ENCODE results near the gene RNF157.

The RNF157 gene

GRCh38 chr17:76240461-76241203 lies at the start of gene RNF157:
Gene RNF157 (minus strand): TSS chr17:76240493. CDS start chr17:76240240, 253 bp downstream.
- peak; percentile 62 for DNase-seq (ENCODE audit: low read depth)

- DNase-seq (ENCODE audit: low read depth): no peak
Observed at GRCh38 chr17:76281573-76282371, 41.5 kb upstream of the RNF157 start.

GRCh38 chr17:76280650-76281049 lies 40.4 kb upstream of the RNF157 start:
- no peak for DNase-seq (ENCODE audit: low read depth)

DNA sequence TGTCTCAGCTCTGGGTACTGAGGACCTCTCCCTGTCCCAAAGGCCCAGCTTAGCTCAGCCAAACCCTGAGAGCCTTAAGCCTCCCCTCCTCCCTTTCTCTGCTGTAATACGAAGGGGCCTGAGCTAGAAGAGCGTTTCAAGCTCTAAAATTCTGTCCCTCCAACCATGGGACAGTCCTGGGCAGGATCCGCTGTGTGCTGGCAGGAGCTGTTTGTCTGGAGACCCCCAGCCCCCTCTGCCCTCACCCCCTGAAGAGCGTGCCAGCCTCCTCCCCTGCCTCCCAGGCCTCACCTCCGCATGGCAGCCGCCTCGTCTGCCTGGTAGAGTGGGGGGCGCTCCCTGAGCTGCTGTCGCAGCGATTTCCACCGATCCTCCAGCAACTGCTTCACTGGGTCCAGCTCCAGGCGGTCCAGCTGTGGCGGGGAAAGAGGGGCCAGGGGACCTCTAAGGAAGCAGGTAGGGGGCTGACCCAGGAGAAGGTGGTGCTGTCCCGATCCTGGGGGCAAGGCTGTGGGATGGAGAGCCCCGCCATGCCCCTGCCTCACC lies 39.5 kb upstream of the RNF157 start:
- no peak for DNase-seq (ENCODE audit: low read depth)

DNA sequence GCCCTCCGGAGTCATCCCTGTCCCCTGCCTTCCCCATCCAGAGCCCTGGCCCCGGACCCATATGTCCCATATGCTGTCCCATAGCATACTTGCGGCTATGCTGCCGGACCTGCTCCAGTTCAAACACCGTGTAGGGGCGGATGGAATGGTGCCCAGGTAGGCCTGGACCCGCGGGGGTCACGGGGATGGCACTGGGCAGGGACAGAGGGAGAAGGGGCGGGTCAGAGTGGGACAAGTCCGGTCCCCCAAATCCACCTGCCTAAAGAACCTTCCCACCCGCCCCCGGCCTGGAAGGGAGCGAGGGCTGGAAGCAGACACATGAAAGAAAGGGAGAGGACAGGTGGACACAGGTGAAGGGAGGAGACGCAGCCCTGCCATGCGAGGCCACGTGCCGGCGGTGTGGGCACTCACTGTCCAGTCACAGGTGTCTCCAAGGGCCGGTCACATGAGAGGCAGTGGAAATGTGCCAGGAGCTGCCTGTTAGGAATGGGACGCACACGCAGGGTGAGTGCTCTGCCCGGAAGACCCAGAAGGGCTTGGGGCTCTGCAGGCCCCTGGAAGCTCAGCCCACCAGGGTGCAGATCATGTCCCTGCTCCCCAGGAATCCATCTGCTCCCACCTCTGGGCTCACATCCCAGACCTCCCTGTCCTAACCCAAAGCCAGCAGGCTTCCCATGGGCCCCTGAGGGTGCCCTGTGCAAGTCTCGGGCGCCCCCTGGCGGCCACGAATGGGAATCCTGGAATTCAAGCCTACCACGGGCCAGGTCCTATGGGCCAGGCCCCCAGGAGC lies 38.9 kb upstream of the RNF157 start:
- DNase-seq (ENCODE audit: low read depth): peak; percentile 79

- DNase-seq (ENCODE audit: low read depth): no peak
Observed at GRCh38 chr17:76278268-76278908, 38.1 kb upstream of the RNF157 start.

GRCh38 chr17:76277300-76278267 lies 37.3 kb upstream of the RNF157 start:
- DNase-seq (ENCODE audit: low read depth): no peak

- peak; percentile 80 for DNase-seq (ENCODE audit: low read depth)
Observed at GRCh38 chr17:76276461-76277299, 36.4 kb upstream of the RNF157 start.

DNA sequence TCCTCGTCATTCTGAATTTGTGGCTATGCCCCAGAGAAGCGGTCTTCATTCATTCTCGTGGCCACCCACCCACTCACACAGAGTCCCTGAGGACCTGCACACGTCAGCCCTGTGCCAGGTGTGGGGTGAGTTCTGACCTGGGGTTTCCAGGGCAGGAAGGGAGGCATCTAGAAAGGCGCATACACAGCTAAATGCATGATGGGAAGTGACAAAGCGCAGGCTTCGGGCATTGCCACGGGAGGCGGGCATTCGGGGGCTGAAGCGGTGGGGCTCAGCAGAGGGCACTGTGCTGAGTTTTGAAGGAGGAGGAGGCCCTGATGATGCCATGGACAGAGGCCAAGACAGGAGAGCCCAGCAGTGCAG lies 35.8 kb upstream of the RNF157 start:
- no peak for DNase-seq (ENCODE audit: low read depth)

- no peak for DNase-seq (ENCODE audit: low read depth)
Observed at GRCh38 chr17:76275382-76276068, 35.2 kb upstream of the RNF157 start.

GRCh38 chr17:76274112-76274956 lies 34.0 kb upstream of the RNF157 start:
- no peak for DNase-seq (ENCODE audit: low read depth)

- no peak for DNase-seq (ENCODE audit: low read depth)
Observed at GRCh38 chr17:76273445-76274111, 33.3 kb upstream of the RNF157 start.

DNA sequence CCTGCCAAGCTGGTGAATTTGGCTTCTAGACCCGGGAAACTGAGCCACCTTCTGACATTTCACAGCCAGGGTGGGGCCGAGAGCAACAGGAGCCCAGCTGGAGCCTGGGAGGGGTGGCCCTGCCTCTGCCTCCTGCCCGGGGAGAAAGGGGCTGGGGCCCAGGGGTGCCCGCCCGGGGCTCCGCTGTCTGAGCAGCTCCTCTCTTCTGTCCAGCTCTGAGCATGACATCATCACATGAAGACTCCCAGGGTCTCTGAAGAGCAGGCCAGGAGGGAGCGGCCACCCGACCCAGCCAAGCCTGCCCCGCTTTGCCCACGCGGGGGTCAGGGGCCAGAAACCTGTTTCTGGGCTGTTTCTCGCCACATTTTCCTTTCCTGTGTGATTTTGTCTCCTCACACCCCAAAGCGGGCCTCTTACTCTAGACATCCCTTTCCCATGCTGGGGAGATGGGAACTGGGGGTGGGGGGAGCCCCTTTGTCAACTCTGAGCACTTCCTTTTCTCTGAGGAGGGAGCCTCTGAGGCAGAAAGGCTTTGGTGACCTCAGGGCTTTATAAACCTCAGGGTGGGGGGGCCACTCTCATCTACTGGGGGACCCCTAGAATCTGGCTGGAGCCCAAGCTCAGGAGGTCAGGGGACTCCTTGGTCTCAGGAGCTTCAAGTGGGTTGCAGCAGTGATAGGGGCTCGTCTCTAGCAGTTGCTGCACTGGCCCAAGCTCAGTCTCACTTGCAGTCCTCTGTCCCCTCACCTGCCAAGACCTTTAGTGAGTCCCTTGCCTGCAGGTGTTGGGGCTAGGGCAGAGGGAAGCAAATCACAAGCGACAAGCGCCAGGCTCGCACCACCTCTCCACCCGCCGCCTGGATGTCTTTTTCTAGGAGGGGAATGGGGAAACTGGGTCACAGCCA lies 32.5 kb upstream of the RNF157 start:
- DNase-seq (ENCODE audit: low read depth): no peak

DNA sequence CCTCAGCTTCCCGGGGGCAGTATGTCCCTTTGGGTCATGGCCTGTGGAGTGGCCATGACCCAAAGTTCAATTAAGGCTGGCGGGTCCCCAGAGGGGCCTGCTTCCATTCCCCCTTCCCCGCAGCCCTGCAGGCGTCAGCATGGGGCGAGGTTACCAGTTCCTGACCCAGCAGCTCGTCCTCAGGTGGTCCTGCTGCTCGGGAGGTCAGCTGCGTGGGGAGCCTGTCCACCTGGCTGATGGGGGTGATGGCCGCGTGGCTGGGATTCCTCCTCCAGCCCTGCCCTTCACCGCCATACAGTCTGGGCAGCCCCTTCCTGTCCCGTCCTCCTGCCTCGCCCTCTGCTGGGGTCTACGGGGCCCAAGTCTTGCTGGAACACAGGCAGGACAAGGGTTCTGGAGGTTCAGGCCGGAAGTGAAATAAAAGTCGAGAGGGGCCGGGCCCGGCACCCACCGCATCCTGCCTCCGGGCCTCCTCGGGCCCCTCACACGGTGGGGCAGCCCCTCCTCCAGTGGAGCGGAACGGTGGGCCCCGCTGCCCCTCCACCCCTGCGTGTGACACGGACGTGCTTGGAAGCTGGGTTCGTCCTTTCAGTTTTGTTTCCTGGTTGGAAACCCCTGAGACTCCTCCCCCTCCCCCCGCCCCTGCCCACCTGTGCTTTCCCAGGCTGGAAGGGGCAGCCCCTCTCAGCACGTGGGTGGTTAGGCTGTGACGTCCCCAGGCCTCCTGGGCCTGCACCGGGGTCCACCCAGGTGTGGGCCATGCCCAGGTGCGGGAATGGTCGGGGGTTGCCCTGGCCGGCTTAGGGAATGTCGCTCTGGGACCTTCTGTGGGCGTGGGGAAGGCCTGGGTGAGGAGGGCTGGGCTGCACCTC lies 31.6 kb upstream of the RNF157 start:
- no peak for DNase-seq (ENCODE audit: low read depth)
